DND-41 (cell line): ENCODE measurements around the gene PITHD1.
"Not testable (repeated sequence)": the region's sequence is repeated elsewhere in the genome, so short reads cannot be mapped to it uniquely, and the experiment has no call there.

ENCODE experiments used
- CTCF ChIP-seq: IDR thresholded peaks from 2 replicates; pipeline ENCODE4 v1.5.1; 2012; ENCODE audit warnings: borderline replicate concordance, low read length, moderate library complexity, mild to moderate bottlenecking; ENCODE audit not compliant: poor library complexity, severe bottlenecking; ENCODE audit errors: extremely low read depth
- EZH2 ChIP-seq: IDR thresholded peaks from 3 replicates; pipeline ENCODE4 v1.6.1; 2012; ENCODE audit warnings: borderline replicate concordance, low read depth, mild to moderate bottlenecking, moderate library complexity, low read length, inconsistent platforms; ENCODE audit not compliant: severe bottlenecking

DNA sequence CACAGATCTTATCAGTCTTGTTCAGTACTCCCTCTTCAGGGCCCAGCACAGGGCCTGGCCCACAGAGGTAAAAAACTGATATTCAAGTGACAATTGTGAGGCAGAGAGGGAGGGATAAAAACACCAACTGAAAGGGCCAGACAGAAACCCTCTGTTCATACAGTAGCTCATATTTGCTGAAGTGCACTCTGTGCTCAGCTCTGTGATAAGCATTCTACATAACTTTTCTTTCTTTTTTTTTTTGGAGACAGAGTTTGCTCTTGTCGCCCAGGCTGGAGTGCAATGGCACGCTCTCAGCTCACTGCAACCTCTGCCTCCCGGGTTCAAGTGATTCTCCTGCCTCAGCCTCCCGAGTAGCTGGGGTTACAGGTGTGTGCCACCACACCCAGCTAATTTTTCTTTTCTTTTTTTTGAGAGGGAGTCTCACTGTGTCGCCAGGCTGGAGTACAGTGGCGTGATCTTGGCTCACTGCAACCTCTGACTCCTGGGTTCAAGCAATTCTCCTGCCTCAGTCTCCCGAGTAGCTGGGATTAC lies 24.7 kb downstream of the PITHD1 start:
- not testable (repeated sequence) for TF ChIP-seq CTCF, EZH2
